HCT116 (cell line): ENCODE data around the gene TMEM100. TPM values are rescaled to one million over a fixed set of nuclear protein-coding genes. Genes with fewer than 3 reads are reported as not detected.

Source experiments
- ATAC-seq: fragments of 200-7000 bp; cut with Tn5 transposase; 2 replicates; pipeline ENCODE4 v1.9.1; 2020; ENCODE audit warnings: mild to moderate bottlenecking, moderate library complexity
- BruUV-seq: library from RNA; stranded (reverse); fragments of 400-500 nt; replicated peaks from 2 replicates; lab custom pipeline; 2021; lab: Mats Ljungman, UMichigan
- CTCF ChIA-PET: fragments of 300-600 bp; sonication (Branson Sonifier 250); formaldehyde crosslinking; loops from one replicate; lab custom pipeline; 2021; ENCODE audit warnings: antibody characterized with exemption; lab: Charles Lee
- POLR2A ChIA-PET: fragments of 300-600, 350-600 bp; sonication (Branson Sonifier 250); formaldehyde crosslinking; loops from one replicate; lab custom pipeline; 2021; ENCODE audit warnings: antibody characterized with exemption; lab: Charles Lee
- RAD21 ChIA-PET, 2 experiments: fragments of 300-600 bp; sonication (Branson Sonifier 250); formaldehyde crosslinking; loops; one replicate each; lab custom pipeline; 2023; ENCODE audit warnings: low total read pairs in 2 of 2; ENCODE audit not compliant: uncharacterized antibody in 2 of 2, unreplicated experiment in 2 of 2, low non-redundant PET in 1 of 2; lab: Charles Lee
- DNase-seq: peaks from one replicate; pipeline ENCODE4 v3.0.0-alpha.2; 2010; ENCODE audit warnings: low read depth, low spot score
- H2AFZ ChIP-seq: fragments of 200-600 bp; shearing (Covaris generic), sonication (generic); 2 replicates; pipeline ENCODE4 v1.6.1; 2017; ENCODE audit warnings: low read depth, mixed run types, mixed read lengths, antibody characterized with exemption, low read length; ENCODE audit not compliant: poor library complexity, severe bottlenecking
- H3K27ac ChIP-seq: 2 replicates; pipeline ENCODE4 v1.5.1; 2012; ENCODE audit warnings: low read depth, low read length
- H3K27me3 ChIP-seq: fragments of 200-600 bp; sonication (generic); 2 replicates; pipeline ENCODE4 v1.6.1; 2016; ENCODE audit warnings: mixed run types, low read length, mixed read lengths; ENCODE audit not compliant: insufficient read depth
- H3K36me3 ChIP-seq, 2 experiments: fragments of 200-500 bp in 1 of 2; fragments of 200-600 bp in 1 of 2; sonication (Bioruptor generic) in 1 of 2; sonication (generic) in 1 of 2; 2 replicates each; pipeline versions ENCODE4 v1.5.1 to v1.6.1; 2014 to 2016; ENCODE audit warnings: low read length in 2 of 2, inconsistent platforms in 1 of 2, mixed read lengths in 1 of 2, mixed run types in 1 of 2; ENCODE audit not compliant: insufficient read depth in 2 of 2, control insufficient read depth in 1 of 2
- H3K4me1 ChIP-seq, 2 experiments: fragments of 200-600 bp in 1 of 2; sonication (generic) in 1 of 2; 2 replicates each; pipeline versions ENCODE4 v1.5.1 to v1.6.1; 2012 to 2017; ENCODE audit warnings: low read length in 2 of 2, inconsistent platforms in 1 of 2, mild to moderate bottlenecking in 1 of 2, mixed read lengths in 1 of 2, mixed run types in 1 of 2, moderate library complexity in 1 of 2; ENCODE audit not compliant: insufficient read depth in 2 of 2, control insufficient read depth in 1 of 2
- H3K4me2 ChIP-seq: fragments of 200-600 bp; sonication (generic); 2 replicates; pipeline ENCODE4 v1.6.1; 2017; ENCODE audit warnings: mixed run types, low read length, mixed read lengths
- H3K4me3 ChIP-seq, 2 experiments: fragments of 200-600 bp in 1 of 2; sonication (generic) in 1 of 2; replicated peaks in 1 of 2; 2 replicates each; pipeline ENCODE4 v1.5.1; 2011 to 2016; ENCODE audit warnings: low read length in 2 of 2, control low read depth in 1 of 2, low read depth in 1 of 2, mild to moderate bottlenecking in 1 of 2, mixed read lengths in 1 of 2, mixed run types in 1 of 2
- H3K79me2 ChIP-seq: fragments of 200-600 bp; sonication (generic); 2 replicates; pipeline ENCODE4 v1.6.1; 2017; ENCODE audit warnings: mild to moderate bottlenecking, mixed run types, low read length, moderate library complexity, mixed read lengths; ENCODE audit not compliant: insufficient read depth
- H3K9ac ChIP-seq: fragments of 200-600 bp; sonication (generic); 2 replicates; pipeline ENCODE4 v1.6.1; 2016; ENCODE audit warnings: low read length, mixed read lengths
- H3K9me2 ChIP-seq: fragments of 200-600 bp; sonication (generic), shearing (Covaris generic); 2 replicates; pipeline ENCODE4 v1.6.1; 2017; ENCODE audit warnings: mixed run types, mild to moderate bottlenecking, moderate library complexity; ENCODE audit not compliant: insufficient read depth
- H3K9me3 ChIP-seq, 2 experiments: fragments of 200-500 bp in 1 of 2; fragments of 200-600 bp in 1 of 2; sonication (Bioruptor generic) in 1 of 2; sonication (generic) in 1 of 2; 2 replicates each; pipeline ENCODE4 v1.6.1; 2014 to 2017; ENCODE audit warnings: low read length in 2 of 2, mixed read lengths in 2 of 2, inconsistent platforms in 1 of 2, low read depth in 1 of 2, mild to moderate bottlenecking in 1 of 2, mixed run types in 1 of 2, moderate library complexity in 1 of 2; ENCODE audit not compliant: control insufficient read depth in 1 of 2, insufficient read depth in 1 of 2
- H4K20me1 ChIP-seq: fragments of 200-600 bp; sonication (generic), shearing (Covaris generic); 2 replicates; pipeline ENCODE4 v1.6.1; 2017; ENCODE audit warnings: mixed run types, mild to moderate bottlenecking, moderate library complexity; ENCODE audit not compliant: insufficient read depth
- JUND ChIP-seq: IDR thresholded peaks from 2 replicates; pipeline ENCODE4 v1.6.1; 2012
- POLR2AphosphoS5 ChIP-seq: IDR thresholded peaks from 2 replicates; pipeline ENCODE4 v1.6.1; 2011; ENCODE audit warnings: mild to moderate bottlenecking, low read depth, low read length, moderate library complexity
- RAD21 ChIP-seq: IDR thresholded peaks from 2 replicates; pipeline ENCODE4 v1.6.1; 2012; ENCODE audit warnings: low read depth, mild to moderate bottlenecking
- ZFX ChIP-seq: fragments of 450-650 bp; IDR thresholded peaks from 2 replicates; pipeline ENCODE4 v1.6.1; 2017
- intact Hi-C: fragments of 100-400 bp; cut with micrococcal nuclease; formaldehyde crosslinking; loops from 2 replicates; pipeline ENCODE4 v1.10.0; 2022
- total RNA-seq: library from RNA; stranded (reverse); gene quantifications from one replicate; pipeline ENCODE4 v1.2.1, GENCODE V29; 2021; ENCODE audit not compliant: unreplicated experiment

TMEM100 gene
- total RNA-seq, 1 experiment from 2014 or later, result not detected

GRCh38 chr17:55728833-55729232, 6.2 kb upstream of the TMEM100 start:
- POLR2A ChIA-PET, result no interaction called here
- peaks cover 0 to 3% of the 10 kb centered on the region in 2 experiments; a peak in 1 of 4 replicates for H3K4me1 ChIP-seq

GRCh38 chr17:55728361-55728760, 5.7 kb upstream of the TMEM100 start:
- Histone ChIP-seq H2AFZ (no peak overlapping the region), H3K27me3 (peaks cover 85% of the 10 kb centered on the region), H3K4me1 (peaks cover 0 to 3% of the 10 kb centered on the region in 2 experiments; a peak in 1 of 4 replicates), H3K9me3 (no peaks in the 10 kb centered on the region), H3K36me3 (no peaks in the 10 kb centered on the region), H3K9ac (no peak overlapping the region), H4K20me1 (no peaks in the 10 kb centered on the region), H3K79me2 (no peaks in the 10 kb centered on the region), H3K9me2 (no peaks in the 10 kb centered on the region), H3K27ac (no peak overlapping the region), H3K4me2 (no peak overlapping the region), H3K4me3 (no peak overlapping the region)
- DNase-seq (no peak), ATAC-seq (no peak)
- no peak for TF ChIP-seq RAD21
- ChIA-PET RAD21 (no interaction called here), POLR2A (no interaction called here), CTCF (interaction anchor here (1.8 kb wide), 1 partner anchor 10 kb away, joined by 6 read pairs; no protein-coding TSS in a partner anchor)
- no TSS peak for BruUV-seq
- intact Hi-C loops, result no loop called here

More at GRCh38 chr17:55728833-55729232, 6.2 kb upstream of the TMEM100 start:
- DNase-seq (no peak), ATAC-seq (no peak)
- no peak overlapping the region for H3K27ac ChIP-seq
- RAD21 ChIA-PET, result no interaction called here
- intact Hi-C loops, result no loop called here
- H4K20me1 ChIP-seq, result no peaks in the 10 kb centered on the region
- no peak overlapping the region for H3K4me2 ChIP-seq
- no peaks in the 10 kb centered on the region for H3K9me2 ChIP-seq
- TF ChIP-seq POLR2AphosphoS5, result no peak
- no peak for TF ChIP-seq JUND
- no peak for TF ChIP-seq ZFX
- CTCF ChIA-PET, result interaction anchor here (0.7 to 1.8 kb wide), 2 partner anchors 10 to 113 kb away, joined by 3 to 6 read pairs; no protein-coding TSS in a partner anchor
- no peak overlapping the region for H3K9ac ChIP-seq
- no peak overlapping the region for H3K4me3 ChIP-seq
- H3K9me3 ChIP-seq, result no peaks in the 10 kb centered on the region
- peaks cover 80% of the 10 kb centered on the region for H3K27me3 ChIP-seq
- no peak overlapping the region for H2AFZ ChIP-seq
- H3K36me3 ChIP-seq, result no peaks in the 10 kb centered on the region
- BruUV-seq, result no TSS peak
- H3K79me2 ChIP-seq, result no peaks in the 10 kb centered on the region
